Vagina (tissue), 2 donors: ENCODE measurements around the gene ITGBL1.

ENCODE experiments used
- CTCF ChIP-seq, 3 experiments: fragments of 450-650 bp in 2 of 3; fragments of 200-600 bp in 1 of 3; sonication (generic) in 1 of 3; IDR thresholded peaks; one replicate each; pipeline ENCODE4 v1.5.1; 2017 to 2019; ENCODE audit warnings: antibody characterized with exemption in 3 of 3, mild to moderate bottlenecking in 2 of 3, moderate library complexity in 2 of 3
- POLR2A ChIP-seq, 2 donors: fragments of 450-650 bp; IDR thresholded peaks; one replicate each; pipeline ENCODE4 v1.6.1; 2017; ENCODE audit warnings: antibody characterized with exemption in 2 of 2, mild to moderate bottlenecking in 2 of 2, moderate library complexity in 2 of 2
- POLR2AphosphoS5 ChIP-seq, 2 donors: sonication (generic); formaldehyde crosslinking; IDR thresholded peaks; one replicate each; pipeline ENCODE4 v1.9.0; 2017; ENCODE audit warnings: antibody characterized with exemption in 2 of 2, mild to moderate bottlenecking in 2 of 2, low read depth in 1 of 2; ENCODE audit not compliant: insufficient read depth in 1 of 2

DNA sequence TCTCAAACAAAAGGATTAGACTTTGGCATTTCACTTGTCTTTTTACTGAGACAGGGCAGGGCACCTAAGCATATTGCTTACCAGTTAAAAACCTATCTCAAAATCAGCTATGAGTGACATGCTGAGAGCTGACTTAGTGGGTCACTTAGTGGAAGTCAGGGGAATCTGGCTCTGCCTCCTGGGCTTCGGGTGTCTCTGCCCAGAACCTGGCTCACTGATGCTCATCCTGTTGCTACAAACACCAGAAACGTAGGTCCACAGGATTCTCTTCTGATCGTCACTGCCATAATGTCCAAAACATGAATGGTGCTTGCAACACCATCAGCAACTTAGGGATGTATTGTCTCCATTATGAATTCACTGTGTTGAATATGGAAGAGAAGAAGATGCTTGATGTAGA is 276.1 kb downstream of the ITGBL1 start:
- TF ChIP-seq CTCF (IDR thresholded peaks at IDR 0.05): no peak
- TF ChIP-seq POLR2A (IDR thresholded peaks at IDR 0.05): no peak
- no peak for TF ChIP-seq POLR2AphosphoS5 (IDR thresholded peaks at IDR 0.05; ENCODE audit: insufficient read depth in 1 of 2, low read depth in 1 of 2)
